Suppressor macrophage treated with lipopolysaccharide for 4 hours (primary cell): ENCODE measurements around the gene MAP3K10.
"Not testable (repeated sequence)": the region's sequence is repeated elsewhere in the genome, so short reads cannot be mapped to it uniquely, and the experiment has no call there.

Source experiments
- DNase-seq: peaks from one replicate; pipeline ENCODE4 v3.0.0-alpha.2; 2020

MAP3K10 gene

DNA sequence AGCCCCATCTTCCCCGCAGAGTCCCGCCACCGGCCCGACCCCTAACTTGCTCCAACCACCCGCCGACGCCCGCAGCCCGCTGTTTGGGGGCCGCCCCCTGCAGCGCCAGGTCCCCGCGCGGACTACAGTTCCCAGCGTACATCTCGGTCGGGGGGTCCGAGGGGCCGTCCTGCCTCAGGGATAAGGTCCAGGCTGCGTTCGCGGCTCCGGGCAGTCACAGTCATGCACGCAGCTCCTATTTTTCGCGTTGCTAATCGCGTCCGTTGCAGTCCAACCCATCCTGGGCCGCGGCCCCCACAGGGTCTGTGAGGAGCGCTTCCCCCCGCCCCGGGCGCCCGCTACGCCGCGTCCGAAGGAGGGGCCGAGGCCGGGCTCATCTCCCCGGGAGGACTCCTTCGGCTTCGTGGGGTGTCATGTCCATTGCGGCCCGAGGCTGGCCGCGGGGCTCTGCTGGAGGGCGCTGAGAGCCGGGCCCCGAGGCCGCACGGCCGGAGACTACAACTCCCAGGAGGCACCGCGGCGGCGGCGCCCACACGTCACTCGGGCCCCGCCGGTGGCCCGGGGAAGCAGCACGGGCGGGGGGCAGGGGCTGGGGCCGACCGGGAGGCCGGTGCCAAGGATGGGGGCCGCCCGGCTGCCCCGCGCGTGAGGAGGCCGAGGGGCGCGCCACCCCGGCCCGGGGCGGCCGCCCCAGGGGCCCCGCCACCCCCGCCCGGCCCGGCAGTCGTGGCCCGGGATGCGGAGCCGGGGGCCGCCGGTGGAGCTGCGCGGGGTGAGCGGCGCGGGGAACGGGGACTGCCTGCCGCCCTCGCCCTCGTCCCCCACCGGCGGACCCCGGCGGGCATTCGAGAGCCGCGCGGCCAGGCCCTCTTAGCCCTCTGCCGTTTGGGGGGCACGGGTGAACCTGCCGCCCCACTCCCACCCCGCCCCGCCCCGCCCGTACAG is at the start of gene MAP3K10:
MAP3K10 (plus strand) TSS at position 536 of the 945 bp plus-strand sequence. CDS start 606 bp downstream, outside the sequence.
- peak; percentile 83 for DNase-seq

DNA sequence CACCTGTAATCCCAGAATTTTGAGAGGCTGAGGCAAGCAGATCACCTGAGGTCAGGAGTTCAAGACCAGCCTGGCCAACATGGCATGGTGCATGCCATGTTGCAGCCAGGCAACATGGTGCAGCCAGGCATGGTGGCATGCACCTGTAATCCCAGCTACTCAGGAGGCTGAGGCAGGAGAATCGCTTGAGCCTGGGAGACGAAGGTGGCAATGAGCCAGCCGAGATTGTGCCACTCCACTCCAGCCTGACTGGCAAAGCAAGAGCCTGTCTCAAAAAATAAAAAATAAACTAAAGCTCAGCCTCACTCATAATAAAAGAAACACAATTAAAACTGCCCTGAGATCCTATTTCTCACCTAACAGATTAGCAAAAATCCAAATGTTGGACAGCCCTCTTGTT is 49.7 kb upstream of the MAP3K10 start:
- no peak for DNase-seq

DNA sequence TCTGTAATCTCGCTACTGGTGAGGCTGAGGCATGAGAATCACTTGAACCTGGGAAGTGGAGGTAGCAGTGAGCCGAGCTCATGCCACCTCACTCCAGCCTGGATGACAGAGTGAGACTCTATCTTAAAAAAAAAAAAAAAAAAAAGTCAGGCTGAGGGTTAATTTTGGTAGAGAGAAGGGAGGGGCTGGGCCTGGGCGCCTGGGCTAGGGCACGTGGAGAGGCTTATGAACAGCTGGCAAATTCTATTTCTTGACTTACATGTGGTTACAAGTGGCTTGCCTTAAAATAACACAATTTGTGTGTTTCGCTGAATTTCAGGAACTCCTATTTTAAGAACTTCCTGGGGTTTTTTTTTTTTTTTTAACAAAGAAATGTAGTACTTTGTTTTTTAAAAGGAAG is 47.6 kb upstream of the MAP3K10 start:
- DNase-seq = peak; percentile 43

DNA sequence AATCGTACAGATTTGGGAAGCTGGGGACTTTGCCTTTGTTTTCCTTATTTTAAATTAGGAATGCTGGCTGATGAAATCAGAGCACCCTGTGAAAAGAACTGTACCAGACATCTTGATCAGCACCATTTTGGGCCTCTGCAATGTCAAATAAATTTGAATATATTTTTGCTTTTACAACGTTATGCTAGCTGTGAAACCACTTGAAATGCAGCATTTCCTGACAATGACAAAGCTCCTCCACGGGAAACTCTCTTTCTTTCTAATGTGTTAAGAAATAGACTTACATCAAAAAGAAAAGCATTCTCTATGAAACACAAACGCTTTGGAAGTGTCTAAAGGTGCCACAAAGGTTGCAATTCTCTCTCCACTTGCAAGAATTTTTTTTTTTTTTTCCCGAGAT is 47.1 kb upstream of the MAP3K10 start:
- DNase-seq = peak; percentile 32

DNA sequence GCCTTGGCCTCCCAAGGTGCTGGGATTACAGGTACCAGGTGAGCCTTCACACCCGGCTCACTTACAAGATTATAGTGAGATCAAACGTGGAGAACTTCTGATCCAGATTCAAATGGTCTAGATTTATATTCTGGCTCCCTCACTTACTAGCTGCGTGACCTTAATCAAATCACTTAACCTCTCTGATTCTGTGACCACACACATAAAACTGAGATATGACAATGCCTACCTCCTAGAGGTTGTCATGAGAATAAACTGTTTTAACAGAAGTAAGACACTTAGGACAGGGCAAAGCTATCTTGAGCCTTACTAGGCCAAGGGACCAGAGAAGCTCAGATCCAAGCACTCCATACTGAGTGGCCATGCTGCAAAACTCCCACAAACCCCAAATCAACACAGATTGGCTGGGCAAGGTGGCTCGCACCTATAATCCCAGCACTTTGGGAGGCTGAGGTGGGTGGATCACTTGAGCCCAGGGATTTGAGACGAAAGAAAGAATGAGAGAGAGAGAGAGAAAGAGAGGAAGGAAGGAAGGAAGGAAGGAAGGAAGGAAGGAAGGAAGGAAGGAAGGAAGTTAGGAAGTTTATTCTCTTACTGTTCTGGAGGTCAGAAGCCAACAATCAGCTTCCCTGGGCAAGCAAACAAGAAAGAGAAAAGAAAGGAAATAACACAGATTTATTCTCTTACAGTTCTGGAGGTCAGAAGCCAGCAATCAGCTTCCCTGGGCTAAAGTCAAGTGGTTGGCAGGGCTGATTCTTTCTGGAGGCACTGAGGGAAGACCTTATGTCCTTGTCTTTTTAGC is 46.1 kb upstream of the MAP3K10 start:
- no peak for DNase-seq

DNA sequence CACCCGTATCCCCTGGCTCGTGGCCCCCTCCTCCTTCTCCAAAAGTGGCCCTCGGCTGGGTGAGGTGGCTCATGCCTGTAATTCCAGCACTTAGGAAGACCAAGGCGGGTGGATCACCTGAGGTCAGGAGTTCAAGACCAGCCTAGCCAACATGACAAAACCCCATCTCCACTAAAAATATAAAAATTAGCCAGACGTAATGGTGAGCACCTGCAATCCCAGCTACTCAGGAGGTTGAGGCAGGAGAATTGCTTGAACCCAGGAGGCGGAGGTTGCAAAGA is 45.5 kb upstream of the MAP3K10 start:
- not testable (repeated sequence) for DNase-seq

DNA sequence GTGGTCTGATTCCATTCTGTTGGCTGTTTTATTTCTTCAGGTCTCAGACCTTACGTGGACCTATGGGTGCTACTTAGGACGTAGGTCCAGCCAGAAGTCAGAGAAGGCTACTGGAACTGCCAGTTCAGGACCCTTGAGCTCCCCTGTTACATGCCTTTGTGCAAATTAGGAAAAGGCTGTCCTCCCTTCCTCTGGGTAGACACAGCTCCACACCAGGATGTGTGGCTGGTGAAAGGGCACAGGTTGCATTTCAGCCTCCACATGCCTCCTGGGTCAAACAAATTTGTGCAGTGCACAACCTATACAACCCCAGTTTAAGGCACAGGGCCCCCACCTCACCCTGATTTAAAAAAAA is 43.9 kb upstream of the MAP3K10 start:
- no peak for DNase-seq

DNA sequence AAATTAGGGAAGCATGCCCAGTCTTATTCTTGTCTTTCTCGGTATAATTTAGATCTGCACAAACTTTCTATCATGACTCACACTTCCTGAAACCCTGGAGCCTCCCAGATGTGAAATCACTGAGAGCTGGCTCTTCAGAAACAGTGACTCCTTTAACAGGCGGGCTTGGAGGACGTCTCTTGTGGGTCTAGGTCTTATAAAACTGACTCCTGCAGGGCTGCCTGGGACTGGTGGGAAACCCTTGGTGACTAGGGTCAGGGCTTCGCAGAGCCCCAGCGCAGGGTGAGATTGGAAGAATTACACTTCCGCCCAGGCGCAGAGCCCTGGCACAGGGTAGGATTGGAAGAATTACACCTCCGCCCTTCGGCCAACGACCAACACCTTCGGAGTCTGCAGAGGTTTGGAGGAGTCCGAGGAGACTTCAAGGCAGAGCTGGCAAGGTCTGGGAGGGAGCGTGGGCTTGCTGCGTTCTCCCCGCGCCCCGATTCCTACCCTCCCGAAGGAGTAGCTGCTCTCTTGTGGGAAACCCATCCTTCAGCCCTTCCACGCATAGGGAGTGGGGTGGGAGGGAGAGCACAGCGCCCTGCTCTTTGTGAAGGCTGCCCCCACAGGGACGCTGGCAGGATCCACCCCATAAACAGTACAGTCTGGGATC is 43.4 kb upstream of the MAP3K10 start:
- peak; percentile 88 for DNase-seq

DNA sequence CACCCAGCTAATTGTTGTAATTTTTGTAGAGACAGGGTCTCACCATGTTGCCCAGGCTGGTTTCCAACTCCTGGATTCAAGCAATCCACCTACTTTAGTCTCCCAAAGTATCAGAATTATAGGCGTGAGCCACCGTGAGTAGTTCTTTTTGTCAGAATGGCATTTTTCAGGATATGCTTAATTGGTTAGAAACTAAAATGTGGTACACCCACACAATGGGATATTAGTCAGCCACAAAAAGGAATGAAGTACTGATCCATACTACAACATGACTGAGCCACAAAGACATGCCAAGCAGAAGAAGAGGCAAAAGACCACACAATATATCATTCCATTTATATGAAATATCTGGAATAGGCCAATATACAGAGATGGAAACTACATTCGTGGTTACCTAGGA is 41.7 kb upstream of the MAP3K10 start:
- peak; percentile 46 for DNase-seq

DNA sequence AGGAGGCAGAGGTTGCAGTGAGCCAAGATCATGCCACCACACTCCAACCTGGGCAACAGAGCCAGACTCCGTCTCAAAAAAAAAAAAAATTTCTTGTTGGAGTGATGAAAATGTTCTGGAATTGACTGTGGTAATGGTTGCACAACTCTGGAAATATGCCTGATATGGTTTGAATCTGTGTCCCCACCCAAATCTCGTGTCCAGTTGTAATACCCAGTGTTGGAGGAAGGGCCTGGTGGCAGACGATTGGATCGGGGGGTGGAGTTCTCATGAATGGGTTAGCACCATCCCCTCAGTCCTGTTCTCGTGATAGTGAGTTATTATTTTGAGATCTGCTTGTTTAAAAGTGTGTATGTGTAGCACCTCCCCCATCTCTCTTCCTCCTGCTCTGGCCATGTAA is 41.1 kb upstream of the MAP3K10 start:
- peak; percentile 49 for DNase-seq

DNA sequence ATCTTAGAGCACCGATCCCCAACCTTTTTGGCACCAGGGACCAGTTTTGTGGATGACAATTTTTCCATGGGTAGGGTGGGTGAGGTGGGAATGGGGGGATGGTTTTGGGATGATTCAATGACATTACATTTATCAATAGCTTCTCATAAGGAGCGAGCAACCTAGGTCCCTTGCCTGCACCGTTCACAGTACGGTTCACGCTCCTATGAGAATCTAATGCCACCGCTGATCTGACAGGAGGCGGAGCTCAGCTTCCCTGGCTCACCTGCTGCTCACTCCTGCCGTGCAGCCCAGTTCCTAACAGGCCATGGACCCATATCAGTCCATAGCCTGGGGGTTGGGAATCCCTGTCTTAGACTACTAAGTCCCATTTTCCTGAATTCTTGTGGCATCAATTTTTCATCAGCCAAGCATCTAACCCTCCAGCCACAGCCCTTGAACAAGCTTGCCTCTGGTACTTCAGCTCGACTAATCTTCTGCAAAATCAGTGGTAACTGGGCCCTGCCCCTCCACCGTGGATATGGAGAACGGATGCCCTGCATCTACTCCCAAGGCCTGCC is 37.0 kb upstream of the MAP3K10 start:
- no peak for DNase-seq

DNA sequence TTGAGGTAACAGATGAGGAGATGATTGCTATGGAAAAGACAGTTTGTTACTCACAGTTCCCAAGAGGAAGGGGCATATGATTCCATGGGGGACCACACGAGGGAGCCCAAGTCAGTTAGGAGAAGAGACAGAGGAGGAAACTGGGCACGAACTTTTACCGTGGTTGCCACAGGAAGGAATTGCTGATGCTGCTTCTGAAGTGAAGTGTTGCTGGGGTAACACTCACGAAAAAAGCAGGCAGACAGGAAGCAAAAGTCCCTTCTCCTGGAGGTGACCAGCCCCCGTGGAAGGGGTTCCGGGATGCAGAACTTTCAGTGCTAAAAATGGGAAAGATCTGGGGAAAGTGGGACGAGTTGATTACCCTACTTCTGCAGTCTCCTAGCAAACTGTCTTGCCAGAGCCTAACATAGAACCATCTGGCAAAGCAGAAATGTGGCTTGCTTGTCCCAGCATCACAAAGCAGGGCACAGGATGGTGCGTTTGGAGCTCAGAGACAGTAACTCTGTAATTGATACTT is 35.4 kb upstream of the MAP3K10 start:
- DNase-seq = peak; percentile 58

DNA sequence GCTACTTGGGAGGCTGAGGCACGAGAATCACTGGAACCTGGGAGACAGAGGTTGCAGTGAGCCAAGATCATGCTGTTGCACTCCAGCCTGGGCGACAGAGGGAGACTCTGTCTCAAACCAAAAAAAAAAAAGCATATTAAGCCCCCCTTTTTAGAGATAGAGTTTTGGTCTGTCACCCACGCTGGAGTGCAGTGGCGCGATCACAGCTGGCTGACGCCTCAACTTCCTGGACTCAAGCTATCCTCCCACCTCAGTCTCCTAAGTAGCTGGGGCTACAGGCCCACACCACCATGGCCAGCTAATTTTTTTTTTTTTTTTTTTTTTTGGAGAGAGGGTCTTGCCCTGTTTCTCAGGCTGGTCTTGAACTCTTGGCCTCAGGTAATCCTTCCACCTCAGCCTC is 34.2 kb upstream of the MAP3K10 start:
- DNase-seq = no peak

DNA sequence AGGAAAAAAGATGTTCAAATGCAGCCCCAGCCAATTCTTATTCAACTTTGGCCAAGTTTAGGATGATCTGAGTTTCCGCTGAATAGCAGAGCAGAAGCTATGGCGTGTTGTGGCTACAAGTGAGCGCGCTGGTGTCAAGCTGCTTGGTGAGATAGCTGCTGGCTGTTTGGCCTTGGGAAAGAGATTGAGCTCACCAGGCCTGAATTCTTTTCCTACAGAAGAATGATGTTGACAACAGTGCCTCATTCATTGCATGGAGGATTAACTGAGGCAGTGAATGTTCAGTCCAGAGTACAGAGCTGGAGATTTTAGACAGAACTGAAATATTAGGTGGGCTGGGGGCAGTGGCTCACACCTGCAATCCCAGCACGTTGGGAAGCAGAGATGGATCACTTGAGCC is 31.5 kb upstream of the MAP3K10 start:
- no peak for DNase-seq

DNA sequence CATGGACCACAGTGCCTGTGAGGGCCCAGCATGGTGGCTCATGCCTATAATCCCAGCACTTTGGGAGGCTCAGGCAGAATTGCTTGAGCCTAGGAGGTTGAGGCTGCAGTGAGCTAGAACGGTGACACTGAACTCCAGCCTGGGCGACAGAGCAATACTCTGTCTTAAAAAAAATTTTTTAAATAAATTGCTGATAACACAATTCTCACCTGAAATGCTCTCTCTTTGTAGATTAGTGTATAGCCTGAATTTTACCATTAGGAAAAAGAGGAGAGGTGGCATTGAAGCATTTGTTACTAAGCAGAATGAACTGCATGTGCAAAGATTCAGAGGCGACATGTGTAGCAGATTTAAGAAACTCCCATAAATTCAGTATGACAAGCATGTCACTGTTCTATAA is 29.1 kb upstream of the MAP3K10 start:
- DNase-seq = no peak

DNA sequence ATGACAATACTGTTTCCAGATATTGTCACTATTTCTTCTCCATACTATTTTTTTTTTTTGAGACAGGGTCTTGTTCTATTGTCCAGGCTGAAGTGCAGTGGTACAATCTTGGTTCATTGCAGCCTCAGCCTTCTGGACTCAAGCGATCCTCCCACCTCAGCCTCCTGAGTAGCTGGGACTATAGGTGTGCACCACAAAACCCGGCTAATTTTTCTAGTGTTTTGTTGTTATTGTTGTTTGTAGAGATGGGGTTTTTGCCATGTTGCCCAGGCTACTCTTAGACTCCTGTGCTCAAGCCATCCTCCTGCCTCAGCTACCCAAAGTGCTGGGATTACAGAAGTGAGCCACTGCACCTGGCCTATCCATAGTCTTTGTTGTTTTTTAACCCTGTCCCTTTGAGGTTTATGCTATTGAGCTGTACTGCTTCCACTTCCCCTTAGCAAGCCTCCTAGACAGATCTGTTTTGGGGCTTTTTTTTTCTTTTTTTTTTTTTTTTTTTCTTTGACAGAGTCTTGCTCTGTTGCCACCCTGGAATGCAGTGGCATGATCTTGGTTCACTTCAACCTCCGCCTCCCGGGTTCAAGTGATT is 27.6 kb upstream of the MAP3K10 start:
- no peak for DNase-seq

DNA sequence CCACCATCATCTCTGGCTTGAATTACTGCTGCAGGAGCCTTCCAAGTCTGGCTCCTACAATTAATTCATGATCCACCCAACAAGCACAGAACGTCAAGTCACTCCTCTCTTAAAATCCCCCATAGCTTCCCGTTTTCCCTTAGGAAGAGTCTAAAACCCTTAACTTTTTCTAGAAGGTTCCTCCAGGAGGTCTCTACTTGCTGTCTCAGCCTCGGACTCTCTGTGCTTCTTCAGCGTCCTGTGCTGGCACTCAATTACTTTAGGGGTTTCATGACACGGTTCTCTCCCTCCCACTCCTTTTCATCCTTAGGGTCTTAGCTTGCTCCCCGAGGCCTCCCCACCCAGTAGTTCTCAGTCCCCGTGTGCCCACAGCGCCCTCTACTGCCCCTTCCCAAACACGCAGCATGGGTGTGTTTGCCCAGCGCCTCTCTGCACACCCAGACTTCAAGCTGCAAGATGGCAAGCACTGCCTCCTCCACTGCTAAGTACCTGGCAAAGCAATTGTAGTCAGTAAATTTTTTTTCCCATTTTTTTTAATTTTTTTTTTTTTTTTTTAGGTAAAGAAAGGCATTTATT is 25.8 kb upstream of the MAP3K10 start:
- DNase-seq = peak; percentile 69

DNA sequence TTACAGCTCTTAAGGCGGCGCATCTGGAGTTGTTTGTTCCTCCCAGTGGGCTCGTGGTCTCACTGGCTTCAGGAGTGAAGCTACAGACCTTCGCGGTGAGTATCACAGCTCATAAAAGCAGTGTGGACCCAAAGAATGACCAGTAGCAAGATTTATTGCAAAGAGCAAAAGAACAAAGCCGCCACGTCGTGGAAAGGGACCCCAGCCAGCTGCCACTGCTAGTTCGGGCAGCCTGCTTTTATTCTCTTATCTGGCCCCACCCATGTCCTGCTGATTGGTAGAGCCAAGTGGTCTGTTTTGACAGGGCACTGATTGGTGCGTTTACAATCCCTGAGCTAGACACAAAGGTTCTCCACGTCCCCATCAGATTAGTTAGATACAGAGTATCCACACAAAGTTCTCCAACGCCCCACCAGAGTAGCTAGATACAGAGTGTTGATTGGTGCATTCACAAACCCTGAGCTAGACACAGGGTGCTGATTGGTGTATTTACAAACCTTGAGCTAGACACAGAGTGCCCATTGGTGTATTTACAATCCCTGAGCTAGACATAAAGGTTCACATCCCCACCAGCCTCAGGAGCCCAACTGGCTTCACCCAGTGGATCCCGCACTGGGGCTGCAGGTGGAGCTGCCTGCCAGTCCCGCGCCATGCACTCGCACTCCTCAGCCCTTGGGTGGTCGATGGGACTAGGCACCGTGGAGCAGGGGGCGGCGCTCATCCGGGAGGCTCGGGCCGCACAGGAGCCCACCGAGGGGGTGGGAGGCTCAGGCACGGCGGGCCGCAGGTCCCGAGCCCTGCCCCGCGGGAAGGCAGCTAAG is 21.5 kb upstream of the MAP3K10 start:
- DNase-seq = not testable (repeated sequence)

DNA sequence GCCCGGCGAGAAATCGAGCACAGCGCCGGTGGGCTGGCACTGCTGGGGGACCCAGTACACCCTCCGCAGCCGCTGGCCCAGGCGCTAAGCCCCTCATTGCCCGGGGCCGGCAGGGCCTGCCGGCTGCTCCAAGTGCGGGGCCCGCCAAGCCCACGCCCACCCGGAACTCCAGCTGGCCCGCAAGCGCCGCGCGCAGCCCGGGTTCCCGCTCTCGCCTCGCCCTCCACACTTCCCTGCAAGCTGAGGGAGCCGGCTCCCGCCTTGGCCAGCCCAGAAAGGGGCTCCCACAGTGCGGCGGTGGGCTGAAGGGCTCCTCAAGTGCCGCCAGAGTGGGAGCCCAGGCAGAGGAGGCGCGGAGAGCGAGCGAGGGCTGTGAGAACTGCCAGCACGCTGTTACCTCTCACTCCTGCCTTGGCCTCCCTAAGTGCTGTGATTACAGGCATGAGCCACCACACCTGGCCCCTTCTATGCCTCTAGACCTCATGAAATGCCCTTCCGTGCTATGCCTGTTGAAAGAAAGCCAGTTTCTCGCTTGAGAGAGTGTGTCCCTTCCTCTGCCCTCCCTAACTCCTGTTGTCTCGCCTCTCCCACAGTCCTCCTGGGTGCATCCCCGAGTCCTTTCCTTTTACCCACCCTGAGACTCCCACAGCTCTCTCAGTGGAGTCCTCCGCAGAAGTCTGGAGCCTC is 20.8 kb upstream of the MAP3K10 start:
- not testable (repeated sequence) for DNase-seq

DNA sequence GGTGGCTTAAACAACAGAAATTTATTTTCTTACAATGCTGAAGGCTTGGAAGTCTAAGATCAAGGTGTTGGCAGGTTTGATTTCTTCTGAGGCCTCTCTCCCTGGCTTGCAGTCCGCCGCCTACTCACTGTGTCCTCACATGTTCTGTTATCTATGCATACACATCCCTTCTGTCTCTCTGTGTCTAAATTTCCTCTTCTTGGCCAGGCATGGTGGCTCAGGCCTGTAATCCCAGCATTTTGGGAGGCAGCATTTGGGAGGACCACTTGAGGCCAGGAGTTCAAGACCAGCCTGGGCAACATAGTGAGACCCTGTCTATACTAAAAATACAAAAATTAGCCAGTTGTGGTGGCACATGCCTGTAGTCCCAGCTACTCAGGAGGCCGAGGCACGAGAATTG is 19.9 kb upstream of the MAP3K10 start:
- DNase-seq = not testable (repeated sequence)

DNA sequence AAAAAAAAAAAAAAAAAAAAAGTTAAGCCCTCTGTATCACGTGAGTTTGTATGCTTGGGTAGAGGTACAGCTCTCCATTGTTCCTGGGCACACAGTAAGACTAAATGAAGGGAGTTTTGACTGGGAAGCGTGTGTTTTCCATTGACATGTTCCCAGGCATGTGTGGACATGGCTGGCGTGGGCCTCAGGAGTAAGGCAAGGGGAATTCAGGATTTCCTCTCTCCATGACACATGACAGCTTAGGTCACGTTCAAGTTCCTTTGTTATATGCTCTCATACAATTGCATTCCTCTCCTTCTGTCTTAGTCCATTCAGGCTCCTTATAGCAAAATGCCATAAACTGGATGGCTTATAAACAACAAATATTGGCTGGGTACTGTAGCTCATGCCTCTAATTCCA is 17.1 kb upstream of the MAP3K10 start:
- no peak for DNase-seq
